PFSK-1 (cell line): Measurements from ENCODE around the gene COL4A6.

Experiments used
- FOXP2 ChIP-seq: optimal IDR thresholded peaks from 2 replicates; pipeline ENCODE3; 2011; ENCODE audit warnings: borderline replicate concordance, control low read depth, inconsistent platforms; ENCODE audit not compliant: insufficient read depth; ENCODE audit errors: extremely low read length, extremely low read depth
- POLR2AphosphoS5 ChIP-seq: IDR thresholded peaks from 2 replicates; pipeline ENCODE4 v1.6.1; 2012; ENCODE audit warnings: low read depth, mild to moderate bottlenecking, control low read depth, low read length, moderate library complexity
- SIN3A ChIP-seq: IDR thresholded peaks from 2 replicates; pipeline ENCODE4 v1.6.1; 2012; ENCODE audit warnings: mild to moderate bottlenecking, low read length, moderate library complexity, borderline replicate concordance; ENCODE audit not compliant: insufficient read depth
- TAF1 ChIP-seq: IDR thresholded peaks from 2 replicates; pipeline ENCODE4 v1.6.1; 2012; ENCODE audit warnings: low read length, control low read depth, borderline replicate concordance; ENCODE audit not compliant: insufficient read depth
- TF ChIP-seq, protein P1 (sequence below), 2 experiments: IDR thresholded peaks; 2 replicates each; pipeline versions ENCODE4 v1.6.1 to v1.8.0; 2011 to 2012; ENCODE audit warnings: low read depth in 2 of 2, low read length in 2 of 2, control low read depth in 1 of 2, inconsistent platforms in 1 of 2, mild to moderate bottlenecking in 1 of 2, moderate library complexity in 1 of 2; ENCODE audit not compliant: insufficient read depth in 1 of 2

DNA sequence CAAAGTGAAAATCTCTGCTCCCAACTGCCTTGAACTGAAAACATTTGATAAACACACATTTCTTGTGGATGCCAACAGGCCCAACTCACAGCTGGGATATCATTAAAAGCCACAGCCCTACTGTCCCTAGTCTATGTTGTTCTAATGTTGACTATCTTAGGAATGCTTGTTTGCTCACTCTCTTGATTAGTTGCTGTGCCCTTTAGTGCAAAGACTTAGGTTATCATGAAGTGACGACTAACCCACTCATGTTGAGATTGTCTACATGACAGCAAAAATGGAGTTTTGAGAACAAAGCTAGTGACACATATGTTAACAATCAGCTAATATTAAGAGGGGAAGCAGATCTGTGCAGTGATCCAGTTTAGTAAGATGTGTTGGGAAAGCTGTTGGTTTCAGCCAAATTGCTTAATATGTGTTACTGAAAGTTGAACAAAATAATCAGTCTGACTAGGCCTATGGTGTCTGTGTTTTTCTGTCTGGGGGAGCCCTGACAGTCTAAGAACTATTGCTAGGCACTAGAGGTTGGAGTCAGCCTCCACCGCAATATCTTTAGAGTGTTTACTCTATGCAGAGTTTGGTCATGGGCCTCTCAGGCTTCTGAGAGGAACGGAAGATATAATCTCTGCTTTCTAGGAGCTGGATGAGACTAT is 221.2 kb downstream of the COL4A6 start:
- TF ChIP-seq POLR2AphosphoS5 (no peak), SIN3A (no peak), TAF1 (no peak), FOXP2 (no peak)
- TF ChIP-seq, protein P1, sequence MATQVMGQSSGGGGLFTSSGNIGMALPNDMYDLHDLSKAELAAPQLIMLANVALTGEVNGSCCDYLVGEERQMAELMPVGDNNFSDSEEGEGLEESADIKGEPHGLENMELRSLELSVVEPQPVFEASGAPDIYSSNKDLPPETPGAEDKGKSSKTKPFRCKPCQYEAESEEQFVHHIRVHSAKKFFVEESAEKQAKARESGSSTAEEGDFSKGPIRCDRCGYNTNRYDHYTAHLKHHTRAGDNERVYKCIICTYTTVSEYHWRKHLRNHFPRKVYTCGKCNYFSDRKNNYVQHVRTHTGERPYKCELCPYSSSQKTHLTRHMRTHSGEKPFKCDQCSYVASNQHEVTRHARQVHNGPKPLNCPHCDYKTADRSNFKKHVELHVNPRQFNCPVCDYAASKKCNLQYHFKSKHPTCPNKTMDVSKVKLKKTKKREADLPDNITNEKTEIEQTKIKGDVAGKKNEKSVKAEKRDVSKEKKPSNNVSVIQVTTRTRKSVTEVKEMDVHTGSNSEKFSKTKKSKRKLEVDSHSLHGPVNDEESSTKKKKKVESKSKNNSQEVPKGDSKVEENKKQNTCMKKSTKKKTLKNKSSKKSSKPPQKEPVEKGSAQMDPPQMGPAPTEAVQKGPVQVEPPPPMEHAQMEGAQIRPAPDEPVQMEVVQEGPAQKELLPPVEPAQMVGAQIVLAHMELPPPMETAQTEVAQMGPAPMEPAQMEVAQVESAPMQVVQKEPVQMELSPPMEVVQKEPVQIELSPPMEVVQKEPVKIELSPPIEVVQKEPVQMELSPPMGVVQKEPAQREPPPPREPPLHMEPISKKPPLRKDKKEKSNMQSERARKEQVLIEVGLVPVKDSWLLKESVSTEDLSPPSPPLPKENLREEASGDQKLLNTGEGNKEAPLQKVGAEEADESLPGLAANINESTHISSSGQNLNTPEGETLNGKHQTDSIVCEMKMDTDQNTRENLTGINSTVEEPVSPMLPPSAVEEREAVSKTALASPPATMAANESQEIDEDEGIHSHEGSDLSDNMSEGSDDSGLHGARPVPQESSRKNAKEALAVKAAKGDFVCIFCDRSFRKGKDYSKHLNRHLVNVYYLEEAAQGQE (IDR thresholded peaks at IDR 0.05; ENCODE audit: insufficient read depth in 1 of 2, low read depth in 2 of 2, low read length in 2 of 2), result no peak
